VCaP (cell line): ENCODE results near the gene KRTCAP3.

Source experiments
- H3K27ac ChIP-seq: fragments of 450-650 bp; 2 replicates; pipeline ENCODE4 v1.5.1; 2017
- TF ChIP-seq, protein P1 (sequence below): fragments of 450-650 bp; conservative IDR thresholded peaks from 2 replicates; pipeline ENCODE4 v1.5.1; 2017; ENCODE audit warnings: mild to moderate bottlenecking, moderate library complexity

Gene KRTCAP3

DNA sequence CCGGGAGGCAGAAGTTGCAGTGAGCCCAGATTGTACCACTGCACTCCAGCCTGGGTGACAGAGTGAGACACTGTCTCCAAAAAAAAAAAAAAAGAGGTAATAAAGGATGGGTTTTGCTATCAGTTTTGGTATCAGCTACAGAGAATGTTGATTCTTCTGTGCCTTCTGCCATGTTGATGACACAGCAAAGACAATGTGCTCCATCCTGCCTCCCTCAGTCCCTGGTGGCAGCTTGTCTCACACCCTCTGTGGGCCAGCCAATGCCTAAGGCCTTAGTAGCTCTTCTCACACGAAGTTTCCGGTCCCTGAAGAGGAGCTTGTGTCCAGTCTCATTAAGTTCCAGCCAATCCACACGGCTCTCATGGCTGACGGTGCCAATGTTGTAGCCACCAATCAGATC, 29.8 kb downstream of the KRTCAP3 start:
- H3K27ac ChIP-seq: no peak overlapping the region
- TF ChIP-seq, protein P1, sequence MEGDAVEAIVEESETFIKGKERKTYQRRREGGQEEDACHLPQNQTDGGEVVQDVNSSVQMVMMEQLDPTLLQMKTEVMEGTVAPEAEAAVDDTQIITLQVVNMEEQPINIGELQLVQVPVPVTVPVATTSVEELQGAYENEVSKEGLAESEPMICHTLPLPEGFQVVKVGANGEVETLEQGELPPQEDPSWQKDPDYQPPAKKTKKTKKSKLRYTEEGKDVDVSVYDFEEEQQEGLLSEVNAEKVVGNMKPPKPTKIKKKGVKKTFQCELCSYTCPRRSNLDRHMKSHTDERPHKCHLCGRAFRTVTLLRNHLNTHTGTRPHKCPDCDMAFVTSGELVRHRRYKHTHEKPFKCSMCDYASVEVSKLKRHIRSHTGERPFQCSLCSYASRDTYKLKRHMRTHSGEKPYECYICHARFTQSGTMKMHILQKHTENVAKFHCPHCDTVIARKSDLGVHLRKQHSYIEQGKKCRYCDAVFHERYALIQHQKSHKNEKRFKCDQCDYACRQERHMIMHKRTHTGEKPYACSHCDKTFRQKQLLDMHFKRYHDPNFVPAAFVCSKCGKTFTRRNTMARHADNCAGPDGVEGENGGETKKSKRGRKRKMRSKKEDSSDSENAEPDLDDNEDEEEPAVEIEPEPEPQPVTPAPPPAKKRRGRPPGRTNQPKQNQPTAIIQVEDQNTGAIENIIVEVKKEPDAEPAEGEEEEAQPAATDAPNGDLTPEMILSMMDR: no peak

DNA sequence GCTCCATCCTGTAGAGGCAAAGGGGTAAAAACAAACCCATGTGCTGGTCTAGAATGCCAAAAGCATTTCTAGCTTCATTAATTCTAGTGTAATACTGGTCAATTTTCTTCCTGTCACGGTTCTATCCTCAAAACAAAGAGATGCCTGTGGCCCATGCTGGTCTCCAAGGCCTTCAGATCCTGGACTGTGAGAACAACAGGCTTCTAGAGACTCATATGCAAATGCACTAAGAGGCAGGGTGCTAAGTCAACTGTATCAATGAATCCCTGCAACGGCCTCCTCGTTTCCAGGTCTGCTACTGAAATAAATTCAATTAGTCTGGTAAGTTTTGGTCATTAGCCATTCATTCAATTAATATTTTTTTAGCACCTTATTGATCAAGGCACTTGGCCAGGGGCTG, 43.3 kb downstream of the KRTCAP3 start:
- H3K27ac ChIP-seq: no peak overlapping the region
- TF ChIP-seq, protein P1: no peak

DNA sequence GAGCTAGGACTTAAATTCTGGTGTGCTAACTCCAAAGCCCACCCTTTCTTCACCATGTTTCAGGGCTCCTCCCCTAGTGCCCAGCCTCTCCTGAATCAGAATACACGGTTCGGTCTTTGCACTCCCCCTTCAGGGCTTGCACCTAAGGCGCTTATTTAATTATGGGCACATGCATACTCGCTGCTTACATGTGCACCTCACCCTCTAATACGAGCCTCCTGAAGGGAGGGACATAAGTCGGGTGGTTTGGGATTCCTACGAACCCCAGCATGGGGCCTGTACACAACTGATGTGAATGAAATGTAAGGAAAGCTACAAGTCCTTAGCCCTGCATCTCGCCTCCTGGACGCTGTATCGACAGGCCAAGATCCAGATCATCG, 46.9 kb downstream of the KRTCAP3 start:
- TF ChIP-seq, protein P1: no peak
- peak overlapping the region; percentile 71 for H3K27ac ChIP-seq

DNA sequence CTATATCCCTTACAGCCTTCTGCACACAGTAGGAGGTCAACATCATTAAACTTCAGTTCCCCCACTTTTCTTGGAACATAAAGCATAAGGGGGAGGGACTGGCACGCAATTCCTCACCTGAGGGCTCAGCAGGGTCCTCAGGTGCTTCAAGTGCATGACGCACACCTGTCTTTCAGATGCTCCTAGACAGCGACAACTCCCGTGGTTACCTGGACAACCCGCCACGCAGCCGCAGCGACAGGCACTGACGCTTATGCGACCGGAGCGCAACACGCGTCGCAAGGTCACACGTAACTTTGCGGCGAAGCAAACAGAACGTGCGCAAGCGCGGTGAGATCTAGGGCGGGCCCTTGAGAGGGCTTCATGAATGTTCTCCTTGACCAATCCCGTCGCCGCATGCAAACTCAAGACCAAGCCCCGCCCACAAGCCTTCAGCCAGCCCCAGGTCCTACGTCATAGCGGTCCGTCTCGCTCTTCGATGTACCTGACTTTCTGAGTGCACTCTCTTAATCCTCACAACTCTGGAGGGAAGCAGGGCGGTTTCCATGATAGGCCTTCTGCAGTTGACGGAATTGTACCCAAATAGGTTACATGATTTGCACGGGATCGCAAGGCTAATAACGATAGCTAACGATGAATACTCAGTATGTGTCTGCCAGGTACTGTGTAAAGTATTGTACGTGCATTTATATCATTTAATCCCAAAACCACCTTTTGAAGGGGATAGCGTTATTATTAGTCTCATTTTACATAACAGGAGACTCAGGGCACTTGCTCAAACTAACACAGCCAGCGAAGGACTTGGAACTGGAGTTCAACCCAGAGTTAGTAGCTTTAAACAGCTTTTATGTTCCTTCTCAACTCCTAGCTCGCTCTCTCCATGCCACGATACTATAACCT, 47.6 kb downstream of the KRTCAP3 start, which contains the start of gene IFT172:
TSS of gene IFT172 (minus strand) at position 246 of the 900 bp plus-strand sequence. CDS start at position 156, 90 bp downstream.
- peak within 1 kb of the TSS; percentile 71 for H3K27ac ChIP-seq
- TF ChIP-seq, protein P1: no peak

DNA sequence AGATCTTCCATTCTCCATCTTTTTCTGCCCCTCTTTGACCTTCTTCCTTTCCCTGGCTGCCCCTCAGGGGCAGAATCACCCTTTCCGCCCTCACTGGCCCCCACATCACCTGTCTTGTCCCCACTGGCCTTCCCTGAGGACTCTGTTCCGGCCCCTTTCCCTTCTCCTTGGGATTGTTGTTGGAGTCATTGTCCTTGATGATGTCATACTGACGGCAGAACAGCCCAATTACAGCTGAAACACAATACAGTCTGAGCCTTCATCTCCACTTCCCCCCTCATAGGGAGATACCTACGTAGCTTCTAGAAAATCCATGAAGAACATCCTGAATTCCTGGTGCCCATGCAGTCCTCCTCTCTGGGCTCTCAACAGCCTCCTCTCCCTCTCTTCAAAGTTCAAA, 50.4 kb downstream of the KRTCAP3 start:
- TF ChIP-seq, protein P1: no peak
- H3K27ac ChIP-seq: no peak overlapping the region

DNA sequence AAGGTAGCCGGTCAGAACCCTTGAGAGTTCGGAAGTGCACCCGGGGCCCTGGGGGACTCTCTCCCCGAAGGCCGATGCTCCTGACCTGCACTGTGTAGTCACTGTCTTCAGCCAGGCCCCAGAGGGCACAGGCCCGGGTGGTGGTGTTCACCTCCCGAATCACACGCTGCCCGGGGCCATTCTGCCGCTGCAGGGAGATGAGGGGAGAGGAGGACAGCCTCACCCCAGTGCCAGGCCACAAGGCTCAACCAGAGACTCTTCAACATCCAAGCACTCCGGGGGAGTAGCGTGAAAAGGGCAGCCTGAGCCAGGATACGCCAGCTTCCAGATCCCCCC, 51.7 kb downstream of the KRTCAP3 start:
- no peak overlapping the region for H3K27ac ChIP-seq
- TF ChIP-seq, protein P1: no peak
